HG03108 (cell line): ENCODE results near the gene PLEKHO1.
A peak's percentile ranks its signal among the peaks of the same experiment; 100 is the strongest.

ENCODE experiments used
- ATAC-seq: cut with Tn5 transposase; IDR thresholded peaks from one replicate; pipeline ENCODE4 v1.9.1; 2021; ENCODE audit warnings: moderate library complexity; ENCODE audit not compliant: unreplicated experiment

PLEKHO1 gene

DNA sequence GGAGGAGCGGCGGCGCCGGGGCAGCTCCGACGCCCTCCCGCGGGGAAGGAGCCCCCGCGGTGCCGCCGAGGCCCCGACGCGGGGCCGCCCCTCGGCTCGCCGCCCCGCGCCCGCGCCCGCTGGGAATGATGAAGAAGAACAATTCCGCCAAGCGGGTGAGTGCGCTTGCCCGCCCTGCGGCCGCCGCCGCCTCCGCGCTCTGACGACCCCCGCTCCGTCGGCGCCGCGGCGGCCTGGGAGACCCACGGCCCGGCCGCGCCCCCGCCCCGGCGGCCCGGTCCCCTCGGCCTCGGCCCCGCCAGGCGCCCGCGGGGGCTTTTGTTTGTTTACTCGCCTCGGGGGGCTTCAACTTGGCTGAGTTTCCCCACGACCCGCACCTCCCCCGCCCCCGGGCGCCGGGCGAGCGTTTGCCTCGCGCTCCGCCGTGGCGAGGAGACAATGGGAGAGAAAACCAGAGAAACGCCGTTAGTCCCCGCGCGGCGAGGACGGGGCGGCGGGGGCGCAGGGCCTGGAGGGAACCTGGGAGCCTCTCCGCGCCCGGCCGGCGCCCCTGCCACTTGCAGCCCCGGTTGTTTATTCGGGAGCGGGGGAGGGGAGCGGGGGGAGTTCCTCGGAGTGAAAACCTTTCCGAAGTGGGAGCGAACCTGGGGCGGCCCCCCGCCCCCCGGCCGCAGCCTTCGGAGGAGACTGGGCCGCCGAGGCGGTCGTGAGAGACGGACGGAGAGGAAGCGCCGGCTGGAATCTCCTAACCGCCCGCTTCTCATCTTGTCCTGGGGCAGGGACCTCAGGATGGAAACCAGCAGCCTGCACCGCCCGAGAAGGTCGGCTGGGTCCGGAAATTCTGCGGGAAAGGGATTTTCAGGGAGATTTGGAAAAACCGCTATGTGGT lies 661 bp downstream of the PLEKHO1 start:
- ATAC-seq, result no peak

DNA sequence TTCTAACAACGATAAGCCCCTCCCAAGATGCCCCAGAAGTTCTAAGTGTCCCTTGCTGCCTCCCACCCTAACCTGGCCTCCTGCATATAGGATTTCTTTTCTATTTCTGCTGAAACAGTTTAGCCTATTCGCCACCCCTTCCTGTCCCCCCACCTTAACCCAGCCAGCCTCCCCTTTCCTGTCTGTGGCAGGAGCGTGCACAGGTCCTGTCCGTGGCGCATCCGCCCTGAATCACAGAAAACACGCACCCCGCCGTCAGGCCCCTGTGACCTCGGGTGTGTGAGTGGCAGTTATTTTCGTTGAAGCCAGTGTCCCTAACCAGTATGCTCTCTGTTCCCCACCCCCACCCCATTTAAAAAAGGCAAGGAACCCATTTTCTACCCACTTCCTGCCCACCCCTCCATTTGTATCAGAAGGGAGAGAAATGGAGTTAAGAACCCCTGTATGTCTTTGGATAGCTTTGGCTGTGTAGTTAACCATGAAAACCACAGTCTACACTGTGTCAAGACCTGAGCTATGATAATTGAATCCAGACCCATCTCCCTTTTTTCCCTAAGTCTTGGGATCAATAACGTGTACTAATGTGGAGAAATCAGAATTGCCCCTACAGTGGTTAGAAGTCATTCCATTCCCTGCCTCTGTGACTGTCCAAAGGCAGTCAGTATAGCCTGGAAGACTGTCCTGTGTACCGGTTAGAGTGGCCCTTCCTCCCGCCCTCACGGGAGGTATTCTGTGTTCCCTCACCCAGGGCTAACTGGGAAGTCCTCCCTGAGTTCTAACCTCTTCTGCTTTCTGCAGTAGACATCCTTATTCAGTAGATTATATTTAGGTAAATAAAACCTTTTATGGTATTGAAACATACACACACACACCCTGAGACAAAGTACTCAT lies 1.8 kb downstream of the PLEKHO1 start:
- ATAC-seq, result no peak

DNA sequence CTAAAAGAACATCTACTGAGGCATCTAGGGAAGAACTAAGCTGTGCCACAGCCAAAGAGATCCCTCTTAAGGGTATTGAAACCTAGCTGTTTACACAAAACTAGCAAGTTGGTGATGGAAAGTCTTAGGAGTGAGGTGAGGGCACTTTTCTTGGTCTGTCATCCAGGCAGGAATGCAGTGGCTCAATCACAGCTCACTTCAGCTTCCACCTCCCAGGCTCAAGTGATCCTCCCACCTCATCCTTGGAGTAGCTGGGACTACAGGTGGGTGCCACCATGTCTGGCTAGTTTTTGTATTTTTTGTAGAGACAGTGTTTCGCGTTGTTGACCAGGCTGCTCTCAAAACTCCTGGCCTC lies 2.4 kb downstream of the PLEKHO1 start:
- ATAC-seq, result no peak

DNA sequence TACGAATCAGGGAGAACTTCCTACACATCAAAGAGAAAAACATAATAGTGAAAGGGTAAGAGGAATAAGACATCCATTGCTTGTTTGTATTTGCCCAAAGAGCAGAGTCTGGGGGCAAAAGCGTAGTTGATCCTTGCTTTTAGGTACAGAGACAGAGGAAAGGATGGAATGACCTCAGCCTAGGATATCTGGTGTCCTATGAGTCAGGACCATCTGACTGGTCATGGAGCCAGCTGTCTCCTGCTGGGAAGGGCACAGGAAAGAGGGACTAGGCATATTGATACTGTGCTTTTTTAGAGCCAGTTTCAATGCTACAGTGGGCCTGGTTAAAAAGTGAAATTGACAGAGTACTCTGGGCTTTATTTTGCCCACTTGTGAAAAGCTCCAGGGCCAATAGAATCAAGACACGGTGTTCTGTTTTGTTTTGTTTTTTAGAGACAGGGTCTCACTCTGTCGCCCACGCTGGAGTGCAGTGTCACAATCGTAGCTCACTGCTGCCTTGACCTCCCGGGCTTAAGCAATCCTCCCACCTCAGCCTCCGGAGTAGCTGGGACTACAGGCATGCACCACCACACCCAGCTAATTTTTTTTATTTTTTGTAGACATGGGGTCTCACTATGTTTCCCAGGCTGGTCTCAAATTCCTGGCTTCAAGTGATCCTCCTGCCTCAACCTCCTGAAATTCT lies 3.2 kb downstream of the PLEKHO1 start:
- ATAC-seq, result no peak

DNA sequence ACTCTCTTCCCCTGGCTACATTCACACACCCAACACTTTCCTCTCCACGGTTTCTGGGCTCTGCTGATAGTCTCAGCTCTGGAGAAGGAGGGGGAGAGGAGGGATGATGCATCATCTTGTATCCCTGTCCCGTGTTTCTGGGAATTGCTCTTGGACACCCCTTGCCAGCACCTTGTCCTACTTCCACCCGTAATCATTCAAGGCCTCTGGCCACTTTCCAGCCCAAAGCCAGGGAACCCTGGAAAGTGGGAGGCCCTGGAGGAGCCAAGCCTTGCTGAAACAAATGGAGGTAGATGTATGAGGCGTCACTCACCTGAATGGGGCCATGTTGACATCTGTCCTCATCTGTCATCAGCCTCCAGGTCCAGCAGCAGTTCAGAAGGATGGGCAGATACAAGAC lies 4.4 kb downstream of the PLEKHO1 start:
- no peak for ATAC-seq

DNA sequence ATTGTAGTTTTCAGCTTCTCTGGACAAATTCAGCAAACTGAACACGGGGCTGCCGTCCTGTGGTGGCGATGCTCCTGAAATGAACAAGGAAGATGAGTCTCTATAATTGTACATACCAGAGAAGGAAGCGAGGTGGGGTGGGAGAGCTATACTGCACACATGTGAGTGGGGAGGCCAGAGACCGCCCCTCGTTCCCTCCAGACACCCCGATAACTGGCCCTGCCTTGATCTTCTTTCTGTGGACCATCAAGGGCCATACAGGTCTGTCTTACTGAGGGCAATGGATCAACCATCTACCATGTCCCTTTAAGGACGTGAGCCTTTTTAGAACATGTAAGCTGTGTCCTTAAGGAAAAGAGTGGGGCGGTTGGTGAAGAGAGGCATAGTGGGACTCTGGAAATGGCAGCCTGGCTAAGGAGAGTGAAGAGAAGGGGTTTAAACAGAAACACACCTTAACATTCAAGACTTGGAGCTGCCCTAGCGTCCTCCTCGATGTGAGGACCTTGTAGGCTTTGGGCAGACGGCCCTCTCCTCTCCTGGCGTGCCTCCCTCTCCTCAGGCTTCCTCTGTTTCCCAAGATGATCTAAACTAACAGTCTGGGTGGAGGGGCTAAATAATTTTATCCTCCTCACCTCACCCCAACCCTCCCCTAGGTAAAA lies 5.8 kb downstream of the PLEKHO1 start:
- ATAC-seq, result no peak

DNA sequence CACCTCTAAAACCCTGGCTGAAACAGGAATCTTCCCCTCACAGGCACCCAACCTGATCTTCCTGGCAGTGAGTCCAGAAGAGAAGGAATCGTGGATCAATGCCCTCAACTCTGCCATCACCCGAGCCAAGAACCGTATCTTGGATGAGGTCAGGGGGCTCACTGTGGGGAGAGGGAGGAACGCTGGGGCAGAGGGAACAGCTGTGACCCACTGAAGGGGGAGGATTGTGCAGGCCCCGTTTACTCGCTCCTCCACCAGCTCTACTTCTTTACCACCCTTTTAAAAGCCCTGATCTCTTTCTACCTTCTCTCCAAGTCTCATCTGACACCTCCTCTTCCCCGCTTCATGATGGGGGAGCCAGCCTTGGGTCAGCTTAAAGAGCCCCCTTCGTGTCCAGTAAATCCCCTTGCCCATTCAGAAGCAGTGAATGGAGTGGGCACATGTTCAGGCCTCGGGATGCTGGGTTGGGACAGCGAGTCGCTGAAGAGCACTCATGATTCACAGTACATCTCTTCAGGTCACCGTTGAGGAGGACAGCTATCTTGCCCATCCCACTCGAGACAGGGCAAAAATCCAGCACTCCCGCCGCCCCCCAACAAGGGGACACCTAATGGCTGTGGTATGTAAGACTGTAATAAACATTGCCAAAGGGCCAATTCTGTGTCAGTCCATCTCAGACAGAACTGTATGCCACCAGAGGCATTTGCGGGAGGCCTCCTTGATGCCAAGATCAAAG lies 7.3 kb downstream of the PLEKHO1 start:
- ATAC-seq, result no peak

DNA sequence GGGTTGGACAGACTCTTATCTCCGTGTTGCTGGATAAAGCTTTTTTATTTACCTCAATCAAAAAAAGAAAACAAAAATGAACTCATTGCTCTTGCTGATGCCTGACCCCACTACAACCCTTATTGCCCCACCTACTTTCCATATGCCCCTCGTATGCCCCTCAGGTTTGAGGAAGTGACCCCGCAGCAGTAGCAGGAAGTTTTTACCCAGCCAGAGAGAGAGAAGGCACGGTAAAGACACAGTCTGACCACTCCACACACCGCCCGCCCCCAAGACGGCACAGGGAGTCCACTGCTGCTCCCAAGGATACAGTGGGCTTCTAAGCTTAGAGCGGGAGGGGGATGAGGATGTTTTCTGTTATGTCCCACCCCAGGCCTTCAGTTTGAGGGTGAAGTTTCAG lies 9.8 kb downstream of the PLEKHO1 start:
- peak; percentile 30 for ATAC-seq

DNA sequence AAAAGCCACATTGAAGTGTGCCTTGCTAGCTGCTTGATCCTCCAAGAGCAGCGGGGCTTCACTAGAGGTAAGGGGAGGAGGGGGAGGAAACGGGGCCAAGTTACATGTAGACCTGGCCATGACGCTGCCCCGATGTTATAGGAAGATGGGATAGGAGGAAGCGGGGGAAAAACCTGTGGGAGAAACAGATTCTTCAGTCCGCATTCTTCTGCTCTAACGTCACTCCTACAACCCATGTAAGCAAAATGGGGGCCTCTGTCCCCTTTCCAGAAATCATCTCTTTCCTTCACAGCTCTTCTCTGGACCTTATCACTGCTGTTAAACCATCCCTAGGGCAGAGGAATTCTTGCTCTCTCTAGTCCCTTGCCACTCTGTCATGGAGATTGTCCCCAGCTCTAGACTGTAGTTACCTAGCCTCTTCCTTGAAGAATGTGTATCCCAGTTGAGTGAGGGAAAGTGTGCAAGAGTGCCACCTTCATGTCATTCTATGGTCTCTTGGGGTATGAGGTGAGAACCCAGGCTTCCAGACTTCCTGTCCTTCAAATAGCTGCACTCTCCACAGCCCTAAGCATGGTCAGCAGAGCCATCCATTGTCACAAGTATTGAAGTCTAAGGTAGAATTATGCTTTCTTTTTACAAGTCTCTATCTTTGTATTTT lies 11.4 kb downstream of the PLEKHO1 start:
- no peak for ATAC-seq

DNA sequence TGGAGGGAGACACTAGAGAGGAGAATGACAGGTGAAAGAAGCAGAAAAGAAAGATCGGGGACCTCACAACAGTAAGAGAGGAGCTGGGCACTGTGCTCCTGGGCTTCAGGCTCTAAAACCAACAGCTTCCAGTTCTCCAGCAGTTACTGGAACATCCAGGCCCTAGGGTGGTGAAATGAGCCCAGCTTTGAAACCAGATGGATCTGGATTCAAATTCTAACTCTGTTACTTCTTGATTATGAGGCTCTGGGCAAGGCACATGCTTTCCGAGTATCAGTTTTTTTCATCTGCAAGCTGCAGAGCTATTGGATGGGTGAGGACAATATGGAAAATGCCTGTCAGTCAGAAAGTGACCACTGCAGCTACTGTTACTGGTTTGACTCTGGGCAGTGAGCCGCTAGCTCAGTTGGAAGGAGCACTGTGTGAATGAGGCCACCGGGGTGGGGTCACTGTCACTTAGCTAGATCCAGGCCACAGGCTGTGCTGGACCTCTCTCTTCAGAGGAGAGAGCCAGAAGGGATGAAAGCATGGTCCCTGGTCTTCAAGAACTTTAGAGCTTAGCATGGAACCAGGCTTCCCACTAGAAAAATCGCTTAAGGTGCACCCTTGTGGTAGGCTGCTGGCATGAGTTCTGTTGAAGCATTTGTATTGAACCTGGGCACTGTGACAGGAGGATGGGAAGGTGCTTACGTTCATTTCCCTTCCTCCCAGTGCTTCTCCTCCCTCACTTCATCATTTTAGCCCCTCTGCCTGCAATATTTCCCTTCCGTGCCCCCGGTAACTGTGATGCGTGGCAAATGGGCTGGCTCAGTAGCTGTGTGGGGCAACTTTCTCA lies 12.2 kb downstream of the PLEKHO1 start:
- ATAC-seq, result no peak

DNA sequence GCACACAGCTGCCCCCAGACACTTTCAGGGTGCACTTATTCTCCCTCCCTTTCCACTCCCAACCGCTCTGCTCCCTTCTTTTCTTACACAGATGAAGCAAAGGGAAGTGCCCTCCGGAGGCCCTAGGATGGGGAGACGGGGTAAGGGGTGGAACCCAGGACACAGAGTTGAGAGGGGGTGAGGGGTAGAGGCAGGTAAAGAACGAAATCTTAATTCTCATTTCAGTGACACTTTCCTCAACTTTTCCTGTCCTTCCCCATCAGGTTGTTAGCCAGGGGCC lies 12.8 kb downstream of the PLEKHO1 start:
- no peak for ATAC-seq

DNA sequence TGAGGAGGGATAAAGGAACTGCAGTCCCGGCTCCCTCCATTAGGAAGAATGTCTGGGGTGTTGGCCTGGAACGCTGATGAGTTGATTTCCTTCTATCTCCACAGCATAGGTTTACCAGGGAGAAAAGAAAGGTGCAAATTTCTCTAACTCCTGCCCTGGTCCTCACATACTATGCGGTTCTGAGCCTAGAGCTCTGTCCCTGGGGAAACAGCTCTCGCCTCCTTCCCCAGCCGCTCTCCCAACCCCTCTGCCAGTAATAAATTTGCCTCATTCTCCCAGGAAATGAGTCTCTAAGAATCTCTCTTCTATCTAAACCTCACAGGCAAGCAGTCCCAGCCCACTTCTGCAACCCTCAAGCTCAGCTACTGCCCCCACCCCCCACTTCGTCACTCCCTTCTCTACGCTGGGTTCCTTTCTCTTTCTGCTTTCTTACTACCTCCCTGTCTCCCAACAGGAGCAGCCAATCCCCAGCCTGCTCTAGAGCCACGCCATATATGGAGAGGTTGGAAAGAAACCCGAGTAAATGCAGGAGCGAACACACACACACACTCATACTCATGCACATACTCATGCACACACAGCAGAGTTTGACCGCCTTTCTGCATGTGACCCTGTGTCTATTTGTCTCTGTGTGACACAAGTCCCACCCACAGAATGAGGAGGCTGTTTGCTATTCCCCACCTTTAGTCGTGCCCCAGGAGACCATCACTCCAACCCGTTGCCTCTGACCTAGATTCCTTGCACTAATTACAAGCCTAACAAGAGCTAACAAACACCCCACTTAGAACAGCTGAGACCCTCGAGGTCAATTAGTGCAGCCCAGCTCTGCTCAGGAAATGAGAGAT lies 13.4 kb downstream of the PLEKHO1 start:
- ATAC-seq, result peak; percentile 19

DNA sequence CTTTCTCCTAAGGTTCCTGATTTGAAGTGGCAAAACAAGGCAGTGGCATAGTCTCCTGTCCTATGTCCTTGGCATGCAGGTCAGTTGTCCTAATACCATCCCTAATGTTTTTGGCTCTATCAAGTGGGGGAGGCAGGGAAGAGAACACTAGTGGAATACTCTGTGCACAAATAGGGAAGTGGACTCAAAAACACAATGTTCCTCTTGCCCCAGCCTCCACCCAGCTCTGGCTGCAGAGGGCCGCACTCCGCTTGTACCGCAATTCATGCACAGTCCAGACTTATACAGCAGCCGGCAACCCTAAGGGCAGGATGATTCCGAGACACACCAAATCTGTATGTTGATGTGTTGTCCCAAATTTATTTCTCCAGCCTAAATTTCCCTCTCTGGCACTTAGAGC lies 14.5 kb downstream of the PLEKHO1 start:
- ATAC-seq, result no peak

DNA sequence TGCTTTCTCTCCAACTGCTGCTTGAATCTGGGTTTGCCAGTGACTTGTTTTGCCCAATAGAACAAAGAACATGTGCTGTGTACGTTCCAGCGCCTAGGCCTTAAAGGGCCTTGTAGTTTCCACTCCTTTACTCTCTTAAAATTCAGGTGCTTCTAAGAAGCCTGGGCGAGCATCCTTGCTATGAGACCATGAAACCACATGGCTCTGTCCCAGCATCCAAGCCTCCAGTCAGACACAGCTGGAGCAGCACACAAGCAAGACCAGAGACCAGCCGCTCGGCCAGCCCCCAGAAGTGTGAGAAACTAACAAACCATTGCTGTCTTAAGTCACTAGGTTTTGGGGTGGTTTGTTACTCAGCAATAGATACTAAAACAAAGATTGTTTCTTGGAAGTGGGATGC lies 15.1 kb downstream of the PLEKHO1 start:
- no peak for ATAC-seq

DNA sequence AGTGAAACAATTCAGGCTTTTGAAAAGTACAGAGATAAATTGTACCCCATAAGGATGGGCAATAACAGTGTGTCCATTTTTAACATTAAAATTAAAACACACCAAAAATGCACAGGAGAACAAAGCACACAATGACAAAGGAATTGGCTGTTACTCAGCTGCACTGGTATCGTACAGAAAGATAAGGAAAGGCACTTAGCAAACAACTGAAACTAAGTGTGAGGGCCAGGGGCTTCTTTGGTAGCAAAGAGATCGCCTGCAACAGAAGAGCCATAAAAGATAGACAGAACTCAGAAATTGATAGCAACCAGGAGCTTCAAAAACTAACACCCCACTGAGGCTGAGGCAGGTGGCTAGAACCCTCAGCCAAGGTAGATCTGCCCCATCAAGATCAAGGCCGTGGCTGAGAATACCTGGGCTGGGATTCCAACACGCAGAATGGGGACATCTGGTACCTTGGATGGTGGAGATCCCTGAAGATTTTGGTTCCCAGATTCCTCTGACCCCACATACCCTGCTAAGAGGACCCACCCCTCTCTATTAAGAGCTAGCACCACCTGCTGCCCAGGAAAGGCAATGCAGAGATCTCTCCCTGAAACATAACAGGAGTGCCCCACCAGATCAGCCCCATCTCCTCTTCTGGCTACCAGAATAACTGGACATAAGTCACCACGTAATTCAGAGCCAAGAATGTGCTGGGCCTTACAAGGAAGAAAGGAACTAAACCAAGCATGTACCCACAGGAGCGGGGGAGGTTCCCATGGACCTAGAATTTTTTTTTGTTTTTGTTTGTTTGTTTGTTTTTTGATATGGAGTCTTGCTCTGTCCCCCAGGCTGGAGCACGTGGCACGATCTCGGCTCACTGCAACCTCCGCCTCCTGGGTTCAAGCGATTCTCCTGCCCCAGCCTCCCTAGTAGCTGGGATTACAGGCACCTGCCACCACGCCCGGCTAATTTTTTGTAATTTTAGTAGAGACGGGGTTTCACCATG lies 16.2 kb downstream of the PLEKHO1 start:
- ATAC-seq, result no peak

DNA sequence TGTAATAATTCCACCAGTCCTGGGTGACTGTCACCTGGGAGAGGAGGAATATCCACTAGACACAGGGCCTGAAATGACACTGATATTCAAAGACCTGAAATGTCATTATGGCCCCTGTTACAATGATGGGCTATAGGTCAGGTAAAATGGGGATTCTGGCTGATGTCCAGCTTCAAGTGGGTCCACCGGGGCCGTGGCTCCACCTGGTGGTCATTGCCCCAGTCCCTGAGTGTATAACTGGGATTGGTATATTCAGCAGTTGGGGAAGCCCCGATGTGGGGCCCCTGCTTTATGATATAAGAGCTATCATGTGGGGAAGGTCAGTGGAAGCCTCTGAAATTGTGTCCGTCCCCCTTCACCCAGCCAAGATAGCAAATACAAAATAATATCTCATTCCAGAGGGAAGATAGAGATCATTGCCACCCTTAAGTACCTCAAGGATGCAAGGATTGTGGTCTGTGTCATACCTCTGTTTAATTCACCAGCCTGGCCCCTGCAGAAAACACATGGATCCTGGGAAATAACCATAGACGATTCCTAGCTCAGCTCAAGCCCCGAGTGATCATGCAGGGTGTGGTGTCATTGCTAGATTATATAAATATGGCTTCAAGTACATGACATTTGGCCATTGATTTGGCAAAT lies 19.4 kb downstream of the PLEKHO1 start:
- no peak for ATAC-seq

DNA sequence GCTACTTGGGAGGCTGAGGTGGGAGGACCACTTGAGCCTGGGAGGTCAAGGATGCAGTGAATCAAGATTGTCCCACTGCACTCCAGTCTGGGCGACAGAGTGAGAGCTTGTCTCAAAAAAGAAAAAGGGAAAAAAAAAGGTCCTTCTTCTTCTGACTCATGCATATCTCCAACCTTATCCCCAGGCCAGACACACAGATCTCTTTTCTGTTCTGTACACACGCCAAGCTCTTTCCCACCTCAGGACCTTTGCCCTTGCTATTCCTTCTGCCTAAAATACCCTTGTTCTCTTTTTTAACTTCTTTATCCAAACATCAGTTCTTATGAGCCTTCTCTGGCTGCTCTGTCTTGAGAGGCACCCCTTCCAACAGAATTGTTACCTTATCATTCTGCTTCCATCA lies 22.1 kb downstream of the PLEKHO1 start:
- no peak for ATAC-seq
